ENCODE measurements around the gene SH3RF2.

DNA sequence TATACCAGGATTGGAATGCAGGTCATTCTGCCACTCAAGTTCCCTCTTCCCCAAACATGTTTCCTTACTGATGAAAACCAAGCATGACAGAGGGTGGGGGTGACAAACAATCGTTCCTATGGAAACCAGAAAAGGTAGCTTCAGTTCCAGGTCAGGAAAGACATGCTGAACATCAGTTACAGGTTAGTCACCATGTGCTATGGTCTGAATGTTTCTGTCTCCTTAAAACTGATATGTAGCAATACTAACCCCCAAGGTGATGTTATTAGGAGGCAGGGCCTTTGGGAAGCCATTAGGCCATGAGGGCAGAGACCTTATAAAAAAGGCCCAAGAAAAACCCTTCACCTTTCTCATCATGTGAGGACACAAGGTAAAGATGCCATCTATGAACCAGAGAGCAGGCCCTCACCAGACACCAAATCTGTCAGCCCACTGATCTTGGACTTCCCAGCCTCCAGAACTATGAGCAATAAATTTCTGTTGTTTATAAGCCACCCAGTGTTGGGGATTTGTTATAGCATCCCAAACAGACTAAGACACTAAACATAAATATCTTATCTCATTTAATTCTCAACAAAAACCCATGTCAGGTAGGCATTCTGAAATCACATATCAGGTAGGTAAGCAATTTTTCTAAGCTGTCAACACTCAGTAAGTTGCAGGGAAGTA, 15.7 kb upstream of the SH3RF2 start:
- TF ChIP-seq, protein P1, sequence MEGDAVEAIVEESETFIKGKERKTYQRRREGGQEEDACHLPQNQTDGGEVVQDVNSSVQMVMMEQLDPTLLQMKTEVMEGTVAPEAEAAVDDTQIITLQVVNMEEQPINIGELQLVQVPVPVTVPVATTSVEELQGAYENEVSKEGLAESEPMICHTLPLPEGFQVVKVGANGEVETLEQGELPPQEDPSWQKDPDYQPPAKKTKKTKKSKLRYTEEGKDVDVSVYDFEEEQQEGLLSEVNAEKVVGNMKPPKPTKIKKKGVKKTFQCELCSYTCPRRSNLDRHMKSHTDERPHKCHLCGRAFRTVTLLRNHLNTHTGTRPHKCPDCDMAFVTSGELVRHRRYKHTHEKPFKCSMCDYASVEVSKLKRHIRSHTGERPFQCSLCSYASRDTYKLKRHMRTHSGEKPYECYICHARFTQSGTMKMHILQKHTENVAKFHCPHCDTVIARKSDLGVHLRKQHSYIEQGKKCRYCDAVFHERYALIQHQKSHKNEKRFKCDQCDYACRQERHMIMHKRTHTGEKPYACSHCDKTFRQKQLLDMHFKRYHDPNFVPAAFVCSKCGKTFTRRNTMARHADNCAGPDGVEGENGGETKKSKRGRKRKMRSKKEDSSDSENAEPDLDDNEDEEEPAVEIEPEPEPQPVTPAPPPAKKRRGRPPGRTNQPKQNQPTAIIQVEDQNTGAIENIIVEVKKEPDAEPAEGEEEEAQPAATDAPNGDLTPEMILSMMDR (IDR thresholded peaks at IDR 0.05), result no peak
- TF ChIP-seq EZH2 (IDR thresholded peaks at IDR 0.05; ENCODE audit: borderline replicate concordance, insufficient read depth, low read depth, low read length, poor library complexity, severe bottlenecking), result no peak

Measured in B cell (primary cell).